Uterus (tissue), 4 donors: ENCODE results near the gene VSTM2L. TPM values are rescaled to one million over a fixed set of nuclear protein-coding genes. Genes with fewer than 3 reads are reported as not detected.

Experiments
- DNase-seq, 2 donors: peaks; one replicate each; pipeline ENCODE4 v3.0.0-alpha.2; 2019 to 2020
- H3K27ac ChIP-seq, 2 donors: fragments of 200-600 bp; sonication (generic); 1 replicate in 1 of 2; 2 replicates in 1 of 2; pipeline ENCODE4 v1.5.1; 2016 to 2018
- H3K27me3 ChIP-seq, 2 donors: fragments of 200-600 bp; sonication (generic); one replicate each; pipeline ENCODE4 v1.5.1; 2018 to 2019; ENCODE audit warnings: control low read depth in 1 of 2
- H3K36me3 ChIP-seq, 2 donors: fragments of 200-600 bp; sonication (generic); one replicate each; pipeline ENCODE4 v1.5.1; 2019; ENCODE audit warnings: control low read depth in 1 of 2
- H3K4me1 ChIP-seq, 2 donors: fragments of 200-600 bp; sonication (generic); one replicate each; pipeline ENCODE4 v1.5.1; 2018 to 2019; ENCODE audit warnings: control low read depth in 1 of 2
- H3K4me3 ChIP-seq, 2 donors: fragments of 200-600 bp; sonication (generic); 1 replicate in 1 of 2; 2 replicates in 1 of 2; pipeline ENCODE4 v1.5.1; 2018 to 2019; ENCODE audit warnings: mild to moderate bottlenecking in 1 of 2
- H3K9me3 ChIP-seq, 2 donors: fragments of 200-600 bp; sonication (generic); one replicate each; pipeline ENCODE4 v1.5.1; 2019; ENCODE audit warnings: control low read depth in 1 of 2
- POLR2A ChIP-seq, 2 donors: fragments of 450-650 bp; IDR thresholded peaks; one replicate each; pipeline ENCODE4 v1.6.1; 2016; ENCODE audit warnings: antibody characterized with exemption in 2 of 2, mild to moderate bottlenecking in 1 of 2, moderate library complexity in 1 of 2
- intact Hi-C: fragments of 100-400 bp; cut with DNase I; formaldehyde crosslinking; loops from one replicate; pipeline ENCODE4 v1.15.1; 2023; ENCODE audit warnings: low total_unique reads
- total RNA-seq, 4 donors: library from RNA; depleted of rRNA in 3 of 4; stranded (reverse); fragments of >200 nt in 3 of 4; gene quantifications; one replicate each; pipeline versions ENCODE4 v1.1.0 to v1.2.4, GENCODE V29; 2014 to 2023
- TF ChIP-seq, protein P1 (sequence below), 4 experiments: fragments of 200-600 bp in 2 of 4; fragments of 450-650 bp in 2 of 4; sonication (generic) in 2 of 4; IDR thresholded peaks; one replicate each; pipeline ENCODE4 v1.5.1; 2016 to 2019; ENCODE audit warnings: antibody characterized with exemption in 4 of 4, mild to moderate bottlenecking in 2 of 4, moderate library complexity in 1 of 4
- donor health status: DM: yes; HTN: yes; CAD: no.

The VSTM2L gene
- total RNA-seq, 4 donors from 2014 or later: 0.29 to 5.7 (median 0.73) TPM

DNA sequence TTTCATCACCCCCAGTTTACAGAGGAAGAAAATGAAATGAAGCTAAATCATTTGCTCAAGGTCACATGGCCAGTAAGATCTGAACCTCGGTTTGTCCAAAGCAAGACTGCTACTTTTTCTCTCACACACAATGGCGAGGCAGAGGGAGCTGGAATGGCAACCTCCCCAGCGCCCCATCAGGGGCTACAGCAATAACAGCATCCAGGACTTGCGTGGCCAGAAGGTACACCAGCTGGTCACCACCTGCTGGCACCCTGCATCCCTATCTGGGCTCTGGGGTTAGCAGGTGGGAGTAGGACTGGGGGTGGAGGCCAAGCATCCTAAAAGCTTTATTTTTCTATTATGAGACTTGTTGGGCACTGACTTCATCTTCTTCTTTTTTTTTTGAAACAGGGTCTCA lies 89.0 kb downstream of the VSTM2L start:
- Histone ChIP-seq H3K9me3 (no peaks in the 10 kb centered on the region), H3K4me3 (no peak overlapping the region), H3K36me3 (no peaks in the 10 kb centered on the region), H3K27ac (no peak overlapping the region), H3K4me1 (no peaks in the 10 kb centered on the region), H3K27me3 (no peaks in the 10 kb centered on the region)
- TF ChIP-seq, protein P1, sequence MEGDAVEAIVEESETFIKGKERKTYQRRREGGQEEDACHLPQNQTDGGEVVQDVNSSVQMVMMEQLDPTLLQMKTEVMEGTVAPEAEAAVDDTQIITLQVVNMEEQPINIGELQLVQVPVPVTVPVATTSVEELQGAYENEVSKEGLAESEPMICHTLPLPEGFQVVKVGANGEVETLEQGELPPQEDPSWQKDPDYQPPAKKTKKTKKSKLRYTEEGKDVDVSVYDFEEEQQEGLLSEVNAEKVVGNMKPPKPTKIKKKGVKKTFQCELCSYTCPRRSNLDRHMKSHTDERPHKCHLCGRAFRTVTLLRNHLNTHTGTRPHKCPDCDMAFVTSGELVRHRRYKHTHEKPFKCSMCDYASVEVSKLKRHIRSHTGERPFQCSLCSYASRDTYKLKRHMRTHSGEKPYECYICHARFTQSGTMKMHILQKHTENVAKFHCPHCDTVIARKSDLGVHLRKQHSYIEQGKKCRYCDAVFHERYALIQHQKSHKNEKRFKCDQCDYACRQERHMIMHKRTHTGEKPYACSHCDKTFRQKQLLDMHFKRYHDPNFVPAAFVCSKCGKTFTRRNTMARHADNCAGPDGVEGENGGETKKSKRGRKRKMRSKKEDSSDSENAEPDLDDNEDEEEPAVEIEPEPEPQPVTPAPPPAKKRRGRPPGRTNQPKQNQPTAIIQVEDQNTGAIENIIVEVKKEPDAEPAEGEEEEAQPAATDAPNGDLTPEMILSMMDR (IDR thresholded peaks at IDR 0.05): no peak
- intact Hi-C loops: no loop called here
- no peak for DNase-seq

DNA sequence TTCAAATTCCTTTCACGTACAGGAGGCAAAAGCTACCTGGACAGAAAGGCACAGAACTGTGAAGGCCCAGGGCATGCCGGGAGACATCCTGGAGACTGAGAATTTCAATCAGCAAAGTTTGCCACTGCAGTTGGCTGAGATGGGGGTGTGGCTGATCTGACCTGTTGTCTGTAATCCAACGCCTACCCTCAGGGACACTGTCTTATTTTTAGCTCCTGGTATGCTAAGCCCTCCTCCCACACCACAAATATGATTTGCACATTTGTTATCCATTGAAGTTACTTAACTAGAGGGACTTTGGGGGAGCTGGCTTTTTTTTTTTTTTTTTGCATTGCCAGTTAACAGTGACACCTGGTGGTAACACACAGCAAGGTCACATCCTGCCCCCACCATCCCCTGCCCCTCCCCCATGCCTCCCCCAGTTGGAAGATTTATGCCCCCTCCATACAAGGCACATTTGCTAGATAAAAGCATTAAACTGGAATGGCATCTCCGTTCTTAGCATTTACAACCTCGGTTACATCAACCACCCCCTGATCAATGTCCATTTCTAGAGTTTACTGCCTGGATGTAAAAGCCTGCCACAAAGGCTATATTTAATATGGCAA lies 90.0 kb downstream of the VSTM2L start:
- intact Hi-C loops: no loop called here
- H3K27ac ChIP-seq: no peak overlapping the region
- no peaks in the 10 kb centered on the region for H3K27me3 ChIP-seq
- no peak for TF ChIP-seq POLR2A (IDR thresholded peaks at IDR 0.05)
- TF ChIP-seq, protein P1 (IDR thresholded peaks at IDR 0.05): peak in 2 of 4 experiments; percentile 50 to 54
- no peaks in the 10 kb centered on the region for H3K9me3 ChIP-seq
- DNase-seq: no peak
- H3K36me3 ChIP-seq: no peaks in the 10 kb centered on the region
- no peaks in the 10 kb centered on the region for H3K4me1 ChIP-seq
- no peak overlapping the region for H3K4me3 ChIP-seq

DNA sequence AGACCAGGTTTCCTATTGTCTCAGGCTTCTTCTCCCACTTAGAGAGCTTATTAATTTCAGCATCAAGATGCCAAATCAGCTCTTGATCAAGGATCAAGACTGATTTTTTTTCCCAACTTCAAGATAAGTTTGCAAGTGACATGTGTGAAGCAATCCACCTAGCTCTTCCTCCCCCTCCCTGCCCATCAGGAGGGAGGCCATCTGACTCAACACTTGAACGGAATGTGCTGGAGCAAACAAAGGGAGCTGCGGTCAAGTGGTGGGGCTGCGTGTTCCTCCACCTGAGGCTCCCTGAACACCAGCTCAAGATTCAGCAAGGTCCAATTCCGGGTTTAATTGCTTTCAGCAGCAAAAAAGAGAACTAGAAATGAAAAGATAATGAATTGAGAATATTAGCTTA lies 91.6 kb downstream of the VSTM2L start:
- TF ChIP-seq POLR2A (IDR thresholded peaks at IDR 0.05): no peak
- TF ChIP-seq, protein P1 (IDR thresholded peaks at IDR 0.05): no peak
- H3K4me1 ChIP-seq: no peaks in the 10 kb centered on the region
- intact Hi-C loops: no loop called here
- no peaks in the 10 kb centered on the region for H3K36me3 ChIP-seq
- H3K4me3 ChIP-seq: no peak overlapping the region
- H3K9me3 ChIP-seq: no peaks in the 10 kb centered on the region
- no peak for DNase-seq
- no peak overlapping the region for H3K27ac ChIP-seq
- no peaks in the 10 kb centered on the region for H3K27me3 ChIP-seq

Other genes starting within 250 kb of the VSTM2L start
- 10 to 100 TPM; 11.5 to 57.2 (median 35.2) TPM for gene CTNNBL1, start 209.1 kb upstream of the VSTM2L start, total RNA-seq
- 10 to 100 TPM in 3 of 4 donors, 1 to 10 TPM in 1; 5.3 to 33.2 (median 24.4) TPM for gene TTI1, start 130.3 kb downstream of the VSTM2L start, total RNA-seq
- 10 to 100 TPM in 3 of 4 donors, 1 to 10 TPM in 1; 7.9 to 71.3 (median 26.1) TPM for gene RPRD1B, start 130.6 kb downstream of the VSTM2L start, total RNA-seq